ENCODE data around the gene CAMSAP2. TPM values are rescaled to one million over a fixed set of nuclear protein-coding genes. Genes with fewer than 3 reads are reported as not detected.

The CAMSAP2 gene
- total RNA-seq, 1 experiment from 2014 or later, result 23.4 TPM

- Mint-ChIP-seq H3K4me3 (ENCODE audit: unreplicated experiment) (no peak overlapping the region), H3K27me3 (ENCODE audit: insufficient read depth, unreplicated experiment) (no peaks in the 10 kb centered on the region), H3K36me3 (ENCODE audit: insufficient read depth, unreplicated experiment) (peaks cover 25% of the 10 kb centered on the region), H3K9me3 (ENCODE audit: unreplicated experiment) (no peaks in the 10 kb centered on the region), H3K27ac (ENCODE audit: unreplicated experiment) (peak overlapping the region; percentile 23), H3K4me1 (ENCODE audit: low read depth, unreplicated experiment) (peaks cover 30% of the 10 kb centered on the region)
- H3K9me3 ChIP-seq, result no peaks in the 10 kb centered on the region
- intact Hi-C loops (cut with micrococcal nuclease; ENCODE audit: unreplicated experiment), result no loop called here
- no TSS peak for BruUV-seq (replicated peaks)
- no peak for DNase-seq
- H3K4me3 ChIP-seq (ENCODE audit: low read depth, low read length), result no peak overlapping the region
- no peaks in the 10 kb centered on the region for H3K36me3 ChIP-seq (ENCODE audit: control insufficient read depth, insufficient read depth, low read length)
- peaks cover 14% of the 10 kb centered on the region for H3K4me1 ChIP-seq
- ChIA-PET POLR2A (no interaction called here), CTCF (interaction anchor here (0.6 to 1.2 kb wide), 2 partner anchors 132 to 153 kb away, joined by 3 read pairs; no protein-coding TSS in a partner anchor)
- TF ChIP-seq, protein P1, sequence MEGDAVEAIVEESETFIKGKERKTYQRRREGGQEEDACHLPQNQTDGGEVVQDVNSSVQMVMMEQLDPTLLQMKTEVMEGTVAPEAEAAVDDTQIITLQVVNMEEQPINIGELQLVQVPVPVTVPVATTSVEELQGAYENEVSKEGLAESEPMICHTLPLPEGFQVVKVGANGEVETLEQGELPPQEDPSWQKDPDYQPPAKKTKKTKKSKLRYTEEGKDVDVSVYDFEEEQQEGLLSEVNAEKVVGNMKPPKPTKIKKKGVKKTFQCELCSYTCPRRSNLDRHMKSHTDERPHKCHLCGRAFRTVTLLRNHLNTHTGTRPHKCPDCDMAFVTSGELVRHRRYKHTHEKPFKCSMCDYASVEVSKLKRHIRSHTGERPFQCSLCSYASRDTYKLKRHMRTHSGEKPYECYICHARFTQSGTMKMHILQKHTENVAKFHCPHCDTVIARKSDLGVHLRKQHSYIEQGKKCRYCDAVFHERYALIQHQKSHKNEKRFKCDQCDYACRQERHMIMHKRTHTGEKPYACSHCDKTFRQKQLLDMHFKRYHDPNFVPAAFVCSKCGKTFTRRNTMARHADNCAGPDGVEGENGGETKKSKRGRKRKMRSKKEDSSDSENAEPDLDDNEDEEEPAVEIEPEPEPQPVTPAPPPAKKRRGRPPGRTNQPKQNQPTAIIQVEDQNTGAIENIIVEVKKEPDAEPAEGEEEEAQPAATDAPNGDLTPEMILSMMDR (IDR thresholded peaks at IDR 0.05; ENCODE audit: insufficient read depth in 1 of 2, low read depth in 1 of 2, low read length in 1 of 2, severe bottlenecking in 1 of 2, unreplicated experiment in 1 of 2), result no peak
- no peaks in the 10 kb centered on the region for H3K27me3 ChIP-seq (replicated peaks; ENCODE audit: control insufficient read depth, insufficient read depth, low read length)
Observed at GRCh38 chr1:200889571-200889970, 150.9 kb downstream of the CAMSAP2 start.

- Histone ChIP-seq H3K36me3 (ENCODE audit: control insufficient read depth, insufficient read depth, low read length) (no peaks in the 10 kb centered on the region), H3K4me1 (peaks cover 15% of the 10 kb centered on the region), H3K4me3 (ENCODE audit: low read depth, low read length) (no peak overlapping the region), H3K27me3 (replicated peaks; ENCODE audit: control insufficient read depth, insufficient read depth, low read length) (no peaks in the 10 kb centered on the region), H3K9me3 (no peaks in the 10 kb centered on the region)
- DNase-seq, result no peak
- ChIA-PET CTCF (interaction anchor here (1.2 kb wide), 1 partner anchor 153 kb away, joined by 3 read pairs; no protein-coding TSS in a partner anchor), POLR2A (no interaction called here)
- peaks cover 30% of the 10 kb centered on the region for H3K4me1 Mint-ChIP-seq (ENCODE audit: low read depth, unreplicated experiment)
- TF ChIP-seq, protein P1 (IDR thresholded peaks at IDR 0.05; ENCODE audit: insufficient read depth in 1 of 2, low read depth in 1 of 2, low read length in 1 of 2, severe bottlenecking in 1 of 2, unreplicated experiment in 1 of 2), result no peak
- intact Hi-C loops (cut with micrococcal nuclease; ENCODE audit: unreplicated experiment), result loop anchor here (2.0 to 5.0 kb wide), 4 partner anchors 27 to 223 kb away; partner anchors contain the start of genes CACNA1S, DDX59 and KIF21B
- peak overlapping the region; percentile 94 for H3K27ac Mint-ChIP-seq (ENCODE audit: unreplicated experiment)
- H3K9me3 Mint-ChIP-seq (ENCODE audit: unreplicated experiment), result no peaks in the 10 kb centered on the region
- peaks cover 29% of the 10 kb centered on the region for H3K36me3 Mint-ChIP-seq (ENCODE audit: insufficient read depth, unreplicated experiment)
- H3K27me3 Mint-ChIP-seq (ENCODE audit: insufficient read depth, unreplicated experiment), result no peaks in the 10 kb centered on the region
- no TSS peak for BruUV-seq (replicated peaks)
- H3K4me3 Mint-ChIP-seq (ENCODE audit: unreplicated experiment), result peak overlapping the region; percentile 97
Observed at GRCh38 chr1:200890027-200890426, 151.3 kb downstream of the CAMSAP2 start.

GRCh38 chr1:200890818-200891773 lies 152.4 kb downstream of the CAMSAP2 start:
- Mint-ChIP-seq H3K4me3 (ENCODE audit: unreplicated experiment) (peak overlapping the region; percentile 97), H3K27ac (ENCODE audit: unreplicated experiment) (peak overlapping the region; percentile 94), H3K4me1 (ENCODE audit: low read depth, unreplicated experiment) (peaks cover 30% of the 10 kb centered on the region), H3K27me3 (ENCODE audit: insufficient read depth, unreplicated experiment) (no peaks in the 10 kb centered on the region), H3K36me3 (ENCODE audit: insufficient read depth, unreplicated experiment) (peaks cover 40% of the 10 kb centered on the region), H3K9me3 (ENCODE audit: unreplicated experiment) (no peaks in the 10 kb centered on the region)
- peak; percentile 93 to 95 for DNase-seq
- TF ChIP-seq, protein P1 (IDR thresholded peaks at IDR 0.05; ENCODE audit: insufficient read depth in 1 of 2, low read depth in 1 of 2, low read length in 1 of 2, severe bottlenecking in 1 of 2, unreplicated experiment in 1 of 2), result peak; percentile 65 to 78
- POLR2A ChIA-PET, result interaction anchor here (1.0 kb wide), 3 partner anchors 14 to 221 kb away, joined by 3 to 5 read pairs (median 4); partner anchors contain the start of gene DDX59
- Histone ChIP-seq H3K4me1 (peaks cover 15% of the 10 kb centered on the region), H3K36me3 (ENCODE audit: control insufficient read depth, insufficient read depth, low read length) (no peaks in the 10 kb centered on the region), H3K27me3 (replicated peaks; ENCODE audit: control insufficient read depth, insufficient read depth, low read length) (no peaks in the 10 kb centered on the region), H3K9me3 (no peaks in the 10 kb centered on the region), H3K4me3 (ENCODE audit: low read depth, low read length) (peak overlapping the region; percentile 73)
- CTCF ChIA-PET, result interaction anchor here (0.6 to 1.9 kb wide), 8 partner anchors 16 to 269 kb away, joined by 3 to 9 read pairs (median 5); no protein-coding TSS in a partner anchor
- no TSS peak for BruUV-seq (replicated peaks)
- intact Hi-C loops (cut with micrococcal nuclease; ENCODE audit: unreplicated experiment), result loop anchor here (1.0 to 5.0 kb wide), 6 partner anchors 26 to 224 kb away; partner anchors contain the start of genes CACNA1S, DDX59 and KIF21B
